ENCODE measurements around the gene FBXO48. TPM values are rescaled to one million over a fixed set of nuclear protein-coding genes. Genes with fewer than 3 reads are reported as not detected.

Gene FBXO48
- total and polyA plus RNA-seq, 2 experiments from 2014 or later, result 1.1 to 1.3 TPM

DNA sequence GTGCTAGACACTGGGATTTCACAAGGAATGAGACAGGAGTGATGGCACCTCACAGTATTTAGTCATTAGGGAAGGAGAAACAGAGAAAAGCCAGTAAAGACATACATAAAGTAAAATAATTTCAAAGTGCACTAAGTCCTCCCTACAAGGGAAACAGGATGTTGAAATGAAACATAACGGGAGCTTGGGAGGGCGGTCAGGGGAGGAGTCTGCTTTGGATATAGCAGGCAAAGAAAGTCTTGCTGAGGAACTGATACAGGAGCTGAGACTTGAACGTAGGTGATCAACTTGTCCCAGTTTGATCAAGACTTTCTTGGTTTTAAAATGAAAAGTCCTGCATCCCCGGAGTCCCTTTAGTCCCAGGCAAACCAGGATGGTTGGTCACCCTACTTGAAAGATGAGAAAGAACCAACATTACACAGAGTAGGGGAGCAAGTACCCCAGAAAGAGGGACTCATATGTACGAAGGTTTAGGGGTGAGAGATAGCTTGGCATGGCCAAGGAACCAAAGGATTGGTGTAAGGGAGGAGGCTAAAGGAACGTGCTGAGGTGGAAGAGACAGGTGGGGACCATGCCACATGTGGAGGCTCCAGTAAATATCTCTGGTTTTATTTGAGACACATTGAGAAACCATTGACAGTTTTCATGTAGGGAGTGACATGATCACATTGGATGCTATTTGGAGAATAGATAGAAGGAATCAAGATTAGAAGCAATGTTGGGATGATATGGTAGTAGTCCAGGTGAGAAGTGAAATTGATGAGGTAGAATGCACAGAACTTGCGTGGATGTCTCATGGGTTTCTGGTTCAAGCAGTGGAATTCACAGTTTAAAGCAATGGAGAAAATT lies 28.4 kb downstream of the FBXO48 start:
- no peaks in the 10 kb centered on the region for H3K9me2 ChIP-seq (ENCODE audit: insufficient read depth)

More for the DNA sequence above, 28.4 kb downstream of the FBXO48 start:
- Histone ChIP-seq H3K36me3 (ENCODE audit: insufficient read depth) (no peaks in the 10 kb centered on the region), H3K27ac (ENCODE audit: low read depth) (no peak overlapping the region), H3F3A (replicated peaks; ENCODE audit: low read depth) (no peaks in the 10 kb centered on the region), H2AFZ (0 out of 2 replicates have a peak overlapping the region, but pooled peaks have one; percentile 50), H3K79me2 (replicated peaks; ENCODE audit: insufficient read depth) (no peaks in the 10 kb centered on the region), H3K27me3 (ENCODE audit: insufficient read depth) (no peaks in the 10 kb centered on the region), H3K4me1 (ENCODE audit: insufficient read depth) (no peaks in the 10 kb centered on the region), H4K20me1 (replicated peaks; ENCODE audit: insufficient read depth) (no peaks in the 10 kb centered on the region), H3K4me3 (no peak overlapping the region), H3K4me2 (no peak overlapping the region)
- TF ChIP-seq EZH2phosphoT487 (IDR thresholded peaks at IDR 0.05; ENCODE audit: unreplicated experiment), result no peak
- no peak for TF ChIP-seq NANOG (IDR thresholded peaks at IDR 0.05; ENCODE audit: borderline replicate concordance)
- TF ChIP-seq, protein P1, sequence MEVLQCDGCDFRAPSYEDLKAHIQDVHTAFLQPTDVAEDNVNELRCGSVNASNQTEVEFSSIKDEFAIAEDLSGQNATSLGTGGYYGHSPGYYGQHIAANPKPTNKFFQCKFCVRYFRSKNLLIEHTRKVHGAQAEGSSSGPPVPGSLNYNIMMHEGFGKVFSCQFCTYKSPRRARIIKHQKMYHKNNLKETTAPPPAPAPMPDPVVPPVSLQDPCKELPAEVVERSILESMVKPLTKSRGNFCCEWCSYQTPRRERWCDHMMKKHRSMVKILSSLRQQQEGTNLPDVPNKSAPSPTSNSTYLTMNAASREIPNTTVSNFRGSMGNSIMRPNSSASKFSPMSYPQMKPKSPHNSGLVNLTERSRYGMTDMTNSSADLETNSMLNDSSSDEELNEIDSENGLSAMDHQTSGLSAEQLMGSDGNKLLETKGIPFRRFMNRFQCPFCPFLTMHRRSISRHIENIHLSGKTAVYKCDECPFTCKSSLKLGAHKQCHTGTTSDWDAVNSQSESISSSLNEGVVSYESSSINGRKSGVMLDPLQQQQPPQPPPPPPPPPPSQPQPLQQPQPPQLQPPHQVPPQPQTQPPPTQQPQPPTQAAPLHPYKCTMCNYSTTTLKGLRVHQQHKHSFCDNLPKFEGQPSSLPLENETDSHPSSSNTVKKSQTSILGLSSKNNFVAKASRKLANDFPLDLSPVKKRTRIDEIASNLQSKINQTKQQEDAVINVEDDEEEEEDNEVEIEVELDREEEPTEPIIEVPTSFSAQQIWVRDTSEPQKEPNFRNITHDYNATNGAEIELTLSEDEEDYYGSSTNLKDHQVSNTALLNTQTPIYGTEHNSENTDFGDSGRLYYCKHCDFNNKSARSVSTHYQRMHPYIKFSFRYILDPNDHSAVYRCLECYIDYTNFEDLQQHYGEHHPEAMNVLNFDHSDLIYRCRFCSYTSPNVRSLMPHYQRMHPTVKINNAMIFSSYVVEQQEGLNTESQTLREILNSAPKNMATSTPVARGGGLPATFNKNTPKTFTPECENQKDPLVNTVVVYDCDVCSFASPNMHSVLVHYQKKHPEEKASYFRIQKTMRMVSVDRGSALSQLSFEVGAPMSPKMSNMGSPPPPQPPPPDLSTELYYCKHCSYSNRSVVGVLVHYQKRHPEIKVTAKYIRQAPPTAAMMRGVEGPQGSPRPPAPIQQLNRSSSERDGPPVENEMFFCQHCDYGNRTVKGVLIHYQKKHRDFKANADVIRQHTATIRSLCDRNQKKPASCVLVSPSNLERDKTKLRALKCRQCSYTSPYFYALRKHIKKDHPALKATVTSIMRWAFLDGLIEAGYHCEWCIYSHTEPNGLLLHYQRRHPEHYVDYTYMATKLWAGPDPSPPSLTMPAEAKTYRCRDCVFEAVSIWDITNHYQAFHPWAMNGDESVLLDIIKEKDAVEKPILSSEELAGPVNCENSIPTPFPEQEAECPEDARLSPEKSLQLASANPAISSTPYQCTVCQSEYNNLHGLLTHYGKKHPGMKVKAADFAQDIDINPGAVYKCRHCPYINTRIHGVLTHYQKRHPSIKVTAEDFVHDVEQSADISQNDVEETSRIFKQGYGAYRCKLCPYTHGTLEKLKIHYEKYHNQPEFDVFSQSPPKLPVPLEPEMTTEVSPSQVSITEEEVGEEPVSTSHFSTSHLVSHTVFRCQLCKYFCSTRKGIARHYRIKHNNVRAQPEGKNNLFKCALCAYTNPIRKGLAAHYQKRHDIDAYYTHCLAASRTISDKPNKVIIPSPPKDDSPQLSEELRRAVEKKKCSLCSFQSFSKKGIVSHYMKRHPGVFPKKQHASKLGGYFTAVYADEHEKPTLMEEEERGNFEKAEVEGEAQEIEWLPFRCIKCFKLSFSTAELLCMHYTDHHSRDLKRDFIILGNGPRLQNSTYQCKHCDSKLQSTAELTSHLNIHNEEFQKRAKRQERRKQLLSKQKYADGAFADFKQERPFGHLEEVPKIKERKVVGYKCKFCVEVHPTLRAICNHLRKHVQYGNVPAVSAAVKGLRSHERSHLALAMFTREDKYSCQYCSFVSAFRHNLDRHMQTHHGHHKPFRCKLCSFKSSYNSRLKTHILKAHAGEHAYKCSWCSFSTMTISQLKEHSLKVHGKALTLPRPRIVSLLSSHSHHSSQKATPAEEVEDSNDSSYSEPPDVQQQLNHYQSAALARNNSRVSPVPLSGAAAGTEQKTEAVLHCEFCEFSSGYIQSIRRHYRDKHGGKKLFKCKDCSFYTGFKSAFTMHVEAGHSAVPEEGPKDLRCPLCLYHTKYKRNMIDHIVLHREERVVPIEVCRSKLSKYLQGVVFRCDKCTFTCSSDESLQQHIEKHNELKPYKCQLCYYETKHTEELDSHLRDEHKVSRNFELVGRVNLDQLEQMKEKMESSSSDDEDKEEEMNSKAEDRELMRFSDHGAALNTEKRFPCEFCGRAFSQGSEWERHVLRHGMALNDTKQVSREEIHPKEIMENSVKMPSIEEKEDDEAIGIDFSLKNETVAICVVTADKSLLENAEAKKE (CRISPR knock-in tag; IDR thresholded peaks at IDR 0.05), result no peak
- no peak for TF ChIP-seq STAT1 (IDR thresholded peaks at IDR 0.05; ENCODE audit: unreplicated experiment)
- TF ChIP-seq, protein P2, sequence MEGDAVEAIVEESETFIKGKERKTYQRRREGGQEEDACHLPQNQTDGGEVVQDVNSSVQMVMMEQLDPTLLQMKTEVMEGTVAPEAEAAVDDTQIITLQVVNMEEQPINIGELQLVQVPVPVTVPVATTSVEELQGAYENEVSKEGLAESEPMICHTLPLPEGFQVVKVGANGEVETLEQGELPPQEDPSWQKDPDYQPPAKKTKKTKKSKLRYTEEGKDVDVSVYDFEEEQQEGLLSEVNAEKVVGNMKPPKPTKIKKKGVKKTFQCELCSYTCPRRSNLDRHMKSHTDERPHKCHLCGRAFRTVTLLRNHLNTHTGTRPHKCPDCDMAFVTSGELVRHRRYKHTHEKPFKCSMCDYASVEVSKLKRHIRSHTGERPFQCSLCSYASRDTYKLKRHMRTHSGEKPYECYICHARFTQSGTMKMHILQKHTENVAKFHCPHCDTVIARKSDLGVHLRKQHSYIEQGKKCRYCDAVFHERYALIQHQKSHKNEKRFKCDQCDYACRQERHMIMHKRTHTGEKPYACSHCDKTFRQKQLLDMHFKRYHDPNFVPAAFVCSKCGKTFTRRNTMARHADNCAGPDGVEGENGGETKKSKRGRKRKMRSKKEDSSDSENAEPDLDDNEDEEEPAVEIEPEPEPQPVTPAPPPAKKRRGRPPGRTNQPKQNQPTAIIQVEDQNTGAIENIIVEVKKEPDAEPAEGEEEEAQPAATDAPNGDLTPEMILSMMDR (conservative IDR thresholded peaks at IDR 0.05; ENCODE audit: low read depth in 2 of 2), result no peak
- TF ChIP-seq, protein P3, sequence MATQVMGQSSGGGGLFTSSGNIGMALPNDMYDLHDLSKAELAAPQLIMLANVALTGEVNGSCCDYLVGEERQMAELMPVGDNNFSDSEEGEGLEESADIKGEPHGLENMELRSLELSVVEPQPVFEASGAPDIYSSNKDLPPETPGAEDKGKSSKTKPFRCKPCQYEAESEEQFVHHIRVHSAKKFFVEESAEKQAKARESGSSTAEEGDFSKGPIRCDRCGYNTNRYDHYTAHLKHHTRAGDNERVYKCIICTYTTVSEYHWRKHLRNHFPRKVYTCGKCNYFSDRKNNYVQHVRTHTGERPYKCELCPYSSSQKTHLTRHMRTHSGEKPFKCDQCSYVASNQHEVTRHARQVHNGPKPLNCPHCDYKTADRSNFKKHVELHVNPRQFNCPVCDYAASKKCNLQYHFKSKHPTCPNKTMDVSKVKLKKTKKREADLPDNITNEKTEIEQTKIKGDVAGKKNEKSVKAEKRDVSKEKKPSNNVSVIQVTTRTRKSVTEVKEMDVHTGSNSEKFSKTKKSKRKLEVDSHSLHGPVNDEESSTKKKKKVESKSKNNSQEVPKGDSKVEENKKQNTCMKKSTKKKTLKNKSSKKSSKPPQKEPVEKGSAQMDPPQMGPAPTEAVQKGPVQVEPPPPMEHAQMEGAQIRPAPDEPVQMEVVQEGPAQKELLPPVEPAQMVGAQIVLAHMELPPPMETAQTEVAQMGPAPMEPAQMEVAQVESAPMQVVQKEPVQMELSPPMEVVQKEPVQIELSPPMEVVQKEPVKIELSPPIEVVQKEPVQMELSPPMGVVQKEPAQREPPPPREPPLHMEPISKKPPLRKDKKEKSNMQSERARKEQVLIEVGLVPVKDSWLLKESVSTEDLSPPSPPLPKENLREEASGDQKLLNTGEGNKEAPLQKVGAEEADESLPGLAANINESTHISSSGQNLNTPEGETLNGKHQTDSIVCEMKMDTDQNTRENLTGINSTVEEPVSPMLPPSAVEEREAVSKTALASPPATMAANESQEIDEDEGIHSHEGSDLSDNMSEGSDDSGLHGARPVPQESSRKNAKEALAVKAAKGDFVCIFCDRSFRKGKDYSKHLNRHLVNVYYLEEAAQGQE (IDR thresholded peaks at IDR 0.05; ENCODE audit: unreplicated experiment), result no peak
- no peak for TF ChIP-seq ETS1 (IDR thresholded peaks at IDR 0.05)
- Mint-ChIP-seq H3K27ac (no peak overlapping the region), H3K36me3 (ENCODE audit: low read depth) (no peaks in the 10 kb centered on the region), H3K9me3 (0 out of 3 replicates have a peak, but pooled peaks cover 1% of the 10 kb centered on the region), H3K4me1 (peaks cover 7% of the 10 kb centered on the region; the same call in 2 of the 3 replicates), H3K4me3 (no peak overlapping the region), H3K27me3 (ENCODE audit: insufficient read depth, low read depth, poor library complexity) (no peaks in the 10 kb centered on the region)
- DNase-seq (ENCODE audit: low spot score) (no peak), ATAC-seq (no peak)
